Measurements from ENCODE around the gene DPYSL4.
"Not testable (repeated sequence)": the region's sequence is repeated elsewhere in the genome, so short reads cannot be mapped to it uniquely, and the experiment has no call there.

The DPYSL4 gene

GRCh38 chr10:132149917-132150316, 36.8 kb upstream of the DPYSL4 start:
- no peak for DNase-seq (ENCODE audit: low read depth)

GRCh38 chr10:132150777-132151176, 36.0 kb upstream of the DPYSL4 start:
- no peak for DNase-seq (ENCODE audit: low read depth)

GRCh38 chr10:132151286-132151950, 35.3 kb upstream of the DPYSL4 start:
- DNase-seq (ENCODE audit: low read depth), result no peak

- no peak for DNase-seq (ENCODE audit: low read depth)
Observed at GRCh38 chr10:132151951-132152505, 34.7 kb upstream of the DPYSL4 start.

GRCh38 chr10:132152896-132153580, 33.7 kb upstream of the DPYSL4 start:
- DNase-seq (ENCODE audit: low read depth), result no peak

- DNase-seq (ENCODE audit: low read depth), result no peak
Observed at GRCh38 chr10:132153616-132154217, 33.0 kb upstream of the DPYSL4 start.

- no peak for DNase-seq (ENCODE audit: low read depth)
Observed at GRCh38 chr10:132154440-132154839, 32.3 kb upstream of the DPYSL4 start.

- no peak for DNase-seq (ENCODE audit: low read depth)
Observed at GRCh38 chr10:132154931-132155330, 31.8 kb upstream of the DPYSL4 start.

- DNase-seq (ENCODE audit: low read depth), result no peak
Observed at GRCh38 chr10:132155723-132156381, 30.9 kb upstream of the DPYSL4 start.

- DNase-seq (ENCODE audit: low read depth), result no peak
Observed at GRCh38 chr10:132156382-132156781, 30.4 kb upstream of the DPYSL4 start.

- no peak for DNase-seq (ENCODE audit: low read depth)
Observed at GRCh38 chr10:132157101-132157500, 29.6 kb upstream of the DPYSL4 start.

- DNase-seq (ENCODE audit: low read depth), result no peak
Observed at GRCh38 chr10:132158122-132158741, 28.5 kb upstream of the DPYSL4 start.

- DNase-seq (ENCODE audit: low read depth), result no peak
Observed at GRCh38 chr10:132158823-132159222, 27.9 kb upstream of the DPYSL4 start.

GRCh38 chr10:132159302-132160230, 27.2 kb upstream of the DPYSL4 start:
- not testable (repeated sequence) for DNase-seq (ENCODE audit: low read depth)

GRCh38 chr10:132160231-132160630, 26.5 kb upstream of the DPYSL4 start:
- not testable (repeated sequence) for DNase-seq (ENCODE audit: low read depth)

- DNase-seq (ENCODE audit: low read depth), result not testable (repeated sequence)
Observed at GRCh38 chr10:132160834-132161622, 25.7 kb upstream of the DPYSL4 start.

GRCh38 chr10:132162021-132162531, 24.7 kb upstream of the DPYSL4 start:
- no peak for DNase-seq (ENCODE audit: low read depth)

- DNase-seq (ENCODE audit: low read depth), result no peak
Observed at GRCh38 chr10:132162590-132163277, 24.0 kb upstream of the DPYSL4 start.

- DNase-seq (ENCODE audit: low read depth), result no peak
Observed at GRCh38 chr10:132163278-132163765, 23.4 kb upstream of the DPYSL4 start.

Data from activated T-cell treated with anti-CD3 and anti-CD28 coated beads for 1 hour (primary cell).